T-helper 17 cell (primary cell): ENCODE measurements around the gene RBM20. TPM values are rescaled to one million over a fixed set of nuclear protein-coding genes. Genes with fewer than 3 reads are reported as not detected.

Experiments used
- ATAC-seq: fragments of 150-1000 bp; cut with Tn5 transposase; 2 replicates; pipeline ENCODE4 v1.10.0; 2021; ENCODE audit warnings: mild to moderate bottlenecking, moderate library complexity
- DNase-seq, 3 donors: peaks; one replicate each; pipeline versions ENCODE4 v3.0.0 to v3.0.0-alpha.2; 2020 to 2021
- H3K9me3 ChIP-seq: one replicate; pipeline ENCODE4 v1.7.0; 2013; ENCODE audit warnings: low read length, mild to moderate bottlenecking; ENCODE audit not compliant: control insufficient read depth, poor library complexity, severe bottlenecking
- H3K27ac Mint-ChIP-seq: one replicate; pipeline ENCODE4 v1.8.0; 2022; ENCODE audit warnings: mild to moderate bottlenecking, moderate library complexity, mixed read lengths
- H3K27me3 Mint-ChIP-seq: one replicate; pipeline ENCODE4 v1.8.0; 2022; ENCODE audit warnings: mixed read lengths
- H3K36me3 Mint-ChIP-seq: one replicate; pipeline ENCODE4 v1.8.0; 2022; ENCODE audit warnings: low read depth, mixed read lengths
- H3K4me1 Mint-ChIP-seq: one replicate; pipeline ENCODE4 v1.8.0; 2022; ENCODE audit warnings: mild to moderate bottlenecking, mixed read lengths
- H3K4me3 Mint-ChIP-seq: one replicate; pipeline ENCODE4 v1.8.0; 2022; ENCODE audit warnings: mild to moderate bottlenecking, moderate library complexity, mixed read lengths
- total RNA-seq, 4 donors: library from RNA in 2 of 4; stranded (reverse) in 2 of 4; gene quantifications; one replicate each; pipeline ENCODE4 v1.2.3 and lab custom pipeline; 2022 to 2026

Gene RBM20
- total RNA-seq, 2 donors from 2014 or later = not detected

- no peaks in the 10 kb centered on the region for H3K9me3 ChIP-seq
- Mint-ChIP-seq H3K36me3 (peaks cover 5% of the 10 kb centered on the region), H3K27me3 (peaks cover 42% of the 10 kb centered on the region), H3K27ac (no peak overlapping the region), H3K4me3 (no peak overlapping the region), H3K4me1 (peaks cover 3% of the 10 kb centered on the region)
- no peak for DNase-seq
- no peak for ATAC-seq
Observed at GRCh38 chr10:110681023-110681681, 37.0 kb downstream of the RBM20 start.

DNA sequence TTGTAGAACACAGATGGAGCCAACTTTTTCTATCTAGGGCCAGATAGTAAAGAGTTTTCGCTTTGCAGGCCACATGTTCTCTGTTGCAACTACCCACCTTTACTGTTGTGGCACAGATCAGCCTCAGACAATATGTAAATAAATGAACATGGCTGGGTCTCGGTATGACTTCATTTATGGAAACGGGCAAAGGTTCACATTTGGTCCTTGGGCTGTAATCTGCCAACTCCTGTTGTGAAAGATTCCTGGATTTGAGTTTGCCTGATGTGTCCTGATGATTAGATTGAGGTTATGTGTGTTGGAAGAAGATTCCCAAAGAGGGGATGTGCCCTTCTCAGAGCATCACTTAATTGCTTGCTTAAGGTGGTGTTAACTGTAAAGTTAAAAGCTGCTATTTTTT, 38.2 kb downstream of the RBM20 start:
- H3K9me3 ChIP-seq = no peaks in the 10 kb centered on the region
- Mint-ChIP-seq H3K36me3 (peaks cover 5% of the 10 kb centered on the region), H3K4me1 (peaks cover 3% of the 10 kb centered on the region), H3K27ac (no peak overlapping the region), H3K27me3 (peaks cover 42% of the 10 kb centered on the region), H3K4me3 (no peak overlapping the region)
- DNase-seq = no peak
- no peak for ATAC-seq

DNA sequence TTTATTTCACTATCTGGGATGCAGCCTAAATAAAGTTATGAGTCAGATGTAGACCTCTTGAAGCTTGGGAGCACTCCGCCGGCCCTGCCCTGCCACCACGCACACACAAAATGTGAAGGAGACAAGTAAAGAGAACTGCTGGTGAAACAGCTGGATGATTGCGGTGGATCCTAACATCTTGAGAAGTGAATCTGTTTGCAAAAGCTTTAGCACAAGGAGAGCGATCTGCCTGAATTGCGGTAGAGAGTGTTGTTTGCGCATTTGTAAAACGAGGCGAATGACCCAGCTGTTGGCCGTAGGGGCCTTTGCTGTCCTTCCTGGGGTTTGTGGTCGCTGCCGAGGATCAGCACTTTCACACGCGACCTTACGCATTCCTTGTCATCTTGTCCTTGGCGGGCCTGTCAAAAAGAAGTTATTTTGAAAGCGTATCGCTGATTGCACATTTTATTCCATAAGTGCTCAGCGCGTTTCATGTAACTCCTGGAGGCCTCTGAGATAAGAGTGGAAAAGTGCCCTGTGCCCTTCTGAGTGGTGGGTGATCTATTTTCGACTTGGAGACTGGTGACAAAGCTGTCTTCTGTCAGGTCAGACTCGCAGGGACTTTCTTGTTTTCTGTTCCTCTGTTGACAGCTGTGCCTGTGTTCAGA, 40.8 kb downstream of the RBM20 start:
- H3K36me3 Mint-ChIP-seq = peaks cover 5% of the 10 kb centered on the region
- no peaks in the 10 kb centered on the region for H3K9me3 ChIP-seq
- no peak for DNase-seq
- H3K27me3 Mint-ChIP-seq = peaks cover 42% of the 10 kb centered on the region
- H3K27ac Mint-ChIP-seq = no peak overlapping the region
- peaks cover 3% of the 10 kb centered on the region for H3K4me1 Mint-ChIP-seq
- no peak overlapping the region for H3K4me3 Mint-ChIP-seq
- no peak for ATAC-seq

GRCh38 chr10:110686047-110686446, 41.9 kb downstream of the RBM20 start:
- H3K9me3 ChIP-seq = no peaks in the 10 kb centered on the region
- ATAC-seq (no peak), DNase-seq (no peak)
- Mint-ChIP-seq H3K27me3 (peaks cover 38% of the 10 kb centered on the region), H3K4me1 (no peaks in the 10 kb centered on the region), H3K36me3 (peaks cover 3% of the 10 kb centered on the region), H3K4me3 (no peak overlapping the region), H3K27ac (no peak overlapping the region)

GRCh38 chr10:110686949-110687348, 42.8 kb downstream of the RBM20 start:
- Mint-ChIP-seq H3K4me3 (no peak overlapping the region), H3K36me3 (peaks cover 3% of the 10 kb centered on the region), H3K27ac (no peak overlapping the region), H3K27me3 (peaks cover 34% of the 10 kb centered on the region), H3K4me1 (no peaks in the 10 kb centered on the region)
- no peaks in the 10 kb centered on the region for H3K9me3 ChIP-seq
- ATAC-seq (no peak), DNase-seq (no peak)

DNA sequence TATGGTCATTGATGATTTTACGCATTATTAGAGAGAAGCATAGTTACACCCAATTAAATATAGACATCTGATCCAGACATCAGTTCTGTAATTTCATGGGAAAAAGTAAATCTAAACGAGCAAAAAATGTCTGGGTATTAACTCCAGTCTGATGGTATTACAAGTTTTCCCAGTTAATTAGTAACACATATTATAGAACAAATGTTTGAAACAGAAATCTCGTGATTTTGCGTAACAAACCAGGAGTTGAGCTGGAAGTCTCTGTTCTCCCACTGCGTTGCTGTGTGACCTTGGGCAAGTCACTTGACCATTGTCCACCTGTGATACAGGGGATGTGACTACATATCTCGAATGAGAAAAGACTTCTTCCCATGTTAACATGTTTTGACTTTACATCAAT, 43.3 kb downstream of the RBM20 start:
- H3K4me1 Mint-ChIP-seq = no peaks in the 10 kb centered on the region
- peaks cover 30% of the 10 kb centered on the region for H3K27me3 Mint-ChIP-seq
- peaks cover 3% of the 10 kb centered on the region for H3K36me3 Mint-ChIP-seq
- no peaks in the 10 kb centered on the region for H3K9me3 ChIP-seq
- no peak overlapping the region for H3K4me3 Mint-ChIP-seq
- ATAC-seq = no peak
- no peak for DNase-seq
- H3K27ac Mint-ChIP-seq = no peak overlapping the region

- H3K27me3 Mint-ChIP-seq = no peaks in the 10 kb centered on the region
- no peak for DNase-seq
- H3K9me3 ChIP-seq = no peaks in the 10 kb centered on the region
Observed at GRCh38 chr10:110691139-110691538, 47.0 kb downstream of the RBM20 start.

GRCh38 chr10:110694263-110694662, 50.1 kb downstream of the RBM20 start:
- Mint-ChIP-seq H3K36me3 (no peaks in the 10 kb centered on the region), H3K4me3 (no peak overlapping the region), H3K4me1 (no peaks in the 10 kb centered on the region), H3K27me3 (no peaks in the 10 kb centered on the region), H3K27ac (no peak overlapping the region)
- H3K9me3 ChIP-seq = no peaks in the 10 kb centered on the region
- DNase-seq (no peak), ATAC-seq (no peak)

More at GRCh38 chr10:110691139-110691538, 47.0 kb downstream of the RBM20 start:
- Mint-ChIP-seq H3K4me1 (no peaks in the 10 kb centered on the region), H3K27ac (no peak overlapping the region), H3K4me3 (no peak overlapping the region), H3K36me3 (no peaks in the 10 kb centered on the region)
- no peak for ATAC-seq

DNA sequence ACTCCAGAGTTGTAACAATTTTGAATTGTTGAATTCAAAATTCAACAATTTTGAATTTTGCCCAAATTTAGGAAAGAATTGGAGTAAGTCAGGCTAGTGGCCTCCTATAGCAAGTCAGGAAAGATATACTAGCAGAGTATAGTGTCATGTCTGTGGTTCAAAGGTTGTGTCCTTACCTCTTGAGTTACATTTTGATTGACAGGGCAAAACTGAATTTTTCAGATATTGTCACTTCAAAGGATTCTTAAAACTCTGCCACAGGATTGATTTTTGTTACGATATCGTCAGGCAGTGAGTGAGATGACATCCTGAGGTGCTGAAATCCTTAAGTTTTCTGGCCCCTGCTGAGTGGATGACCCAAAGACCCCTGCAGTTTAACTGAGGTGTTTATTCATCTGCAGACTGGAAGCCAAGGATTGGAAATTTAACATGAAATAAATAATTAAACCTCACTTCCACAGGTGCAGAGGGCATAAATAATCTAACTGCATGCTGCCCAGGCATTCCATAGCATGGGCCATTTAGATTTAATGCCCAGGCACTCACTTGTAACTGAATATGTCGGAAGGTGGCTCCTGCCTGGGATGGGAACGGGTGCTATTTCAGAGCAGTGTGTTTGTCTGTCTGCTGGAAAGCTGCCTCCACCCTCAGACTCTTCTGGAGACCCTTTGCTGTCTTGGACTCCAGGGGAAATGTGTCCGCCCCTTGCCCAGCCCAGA, 50.8 kb downstream of the RBM20 start:
- H3K9me3 ChIP-seq = no peaks in the 10 kb centered on the region
- ATAC-seq (no peak), DNase-seq (no peak)
- Mint-ChIP-seq H3K4me1 (no peaks in the 10 kb centered on the region), H3K36me3 (no peaks in the 10 kb centered on the region), H3K27me3 (no peaks in the 10 kb centered on the region), H3K27ac (no peak overlapping the region), H3K4me3 (no peak overlapping the region)

GRCh38 chr10:110695539-110695886, 51.4 kb downstream of the RBM20 start:
- Mint-ChIP-seq H3K4me1 (no peaks in the 10 kb centered on the region), H3K4me3 (no peak overlapping the region), H3K27me3 (no peaks in the 10 kb centered on the region), H3K27ac (no peak overlapping the region), H3K36me3 (no peaks in the 10 kb centered on the region)
- H3K9me3 ChIP-seq = no peaks in the 10 kb centered on the region
- ATAC-seq (no peak), DNase-seq (no peak)

GRCh38 chr10:110696436-110696835, 52.3 kb downstream of the RBM20 start:
- no peak for ATAC-seq
- no peak for DNase-seq
- H3K36me3 Mint-ChIP-seq = no peaks in the 10 kb centered on the region
- H3K27me3 Mint-ChIP-seq = no peaks in the 10 kb centered on the region
- H3K27ac Mint-ChIP-seq = no peak overlapping the region
- H3K4me3 Mint-ChIP-seq = no peak overlapping the region
- H3K9me3 ChIP-seq = no peaks in the 10 kb centered on the region
- H3K4me1 Mint-ChIP-seq = no peaks in the 10 kb centered on the region

GRCh38 chr10:110698340-110698739, 54.2 kb downstream of the RBM20 start:
- Mint-ChIP-seq H3K36me3 (no peaks in the 10 kb centered on the region), H3K4me1 (no peaks in the 10 kb centered on the region), H3K27ac (no peak overlapping the region), H3K4me3 (no peak overlapping the region), H3K27me3 (no peaks in the 10 kb centered on the region)
- H3K9me3 ChIP-seq = no peaks in the 10 kb centered on the region
- DNase-seq (no peak), ATAC-seq (no peak)

DNA sequence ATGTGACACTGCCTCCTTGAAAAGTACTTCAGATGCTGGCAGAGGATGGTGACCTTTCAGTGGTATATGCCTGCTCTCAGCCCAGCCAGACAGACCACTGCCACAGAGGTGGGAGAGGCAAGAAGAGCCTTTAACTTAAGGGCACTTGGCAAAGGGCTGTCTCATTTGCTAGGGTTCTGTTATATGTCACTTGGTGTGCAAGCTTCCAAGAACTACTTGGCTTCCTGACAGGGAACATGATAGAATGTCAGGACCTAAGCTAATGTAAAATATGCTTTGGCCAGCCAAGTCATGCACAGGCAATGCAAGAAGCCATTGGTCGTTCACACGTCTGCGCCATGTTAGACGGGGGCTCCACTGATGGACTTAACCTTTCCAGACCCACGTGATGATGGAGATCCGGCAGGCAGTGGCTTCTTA, 54.7 kb downstream of the RBM20 start:
- Mint-ChIP-seq H3K27ac (no peak overlapping the region), H3K27me3 (no peaks in the 10 kb centered on the region), H3K4me1 (no peaks in the 10 kb centered on the region), H3K4me3 (no peak overlapping the region), H3K36me3 (no peaks in the 10 kb centered on the region)
- H3K9me3 ChIP-seq = no peaks in the 10 kb centered on the region
- no peak for ATAC-seq
- DNase-seq = no peak
